ENCODE data around the gene PROCR. TPM values are rescaled to one million over a fixed set of nuclear protein-coding genes. Genes with fewer than 3 reads are reported as not detected.

Gene PROCR
- total RNA-seq, 2 experiments from 2014 or later, result not detected

GRCh38 chr20:35215066-35215956 lies 43.4 kb downstream of the PROCR start:
- Histone ChIP-seq H3K9me3 (ENCODE audit: low read length) (no peaks in the 10 kb centered on the region), H3K4me3 (ENCODE audit: low read depth, low read length, poor library complexity, severe bottlenecking) (no peak overlapping the region), H3K9me2 (ENCODE audit: insufficient read depth, low read length) (no peaks in the 10 kb centered on the region), H2AFZ (ENCODE audit: low read length) (no peak overlapping the region), H4K20me1 (ENCODE audit: insufficient read depth, low read length) (no peaks in the 10 kb centered on the region), H3K27ac (ENCODE audit: low read depth, low read length, poor library complexity, severe bottlenecking) (no peak overlapping the region), H3K36me3 (ENCODE audit: insufficient read depth, low read length) (no peaks in the 10 kb centered on the region), H3K4me2 (ENCODE audit: low read length) (no peak overlapping the region), H3K4me1 (ENCODE audit: insufficient read depth, low read length, poor library complexity, severe bottlenecking) (no peaks in the 10 kb centered on the region), H3K79me2 (ENCODE audit: insufficient read depth, low read depth, low read length) (no peaks in the 10 kb centered on the region)
- POLR2A ChIA-PET, result interaction anchor here (0.6 kb wide), 1 partner anchor 264 kb away, joined by 7 read pairs; no protein-coding TSS in a partner anchor
- CTCF ChIA-PET (ENCODE audit: unreplicated experiment), result no interaction called here
- intact Hi-C loops (cut with micrococcal nuclease; ENCODE audit: unreplicated experiment), result no loop called here
- no peak for DNase-seq (ENCODE audit: low spot score)
- BruUV-seq (replicated peaks), result no TSS peak
- TF ChIP-seq EZH2phosphoT487 (IDR thresholded peaks at IDR 0.05; ENCODE audit: borderline replicate concordance, low read depth, low read length), result no peak
- TF ChIP-seq CTCF (conservative IDR thresholded peaks at IDR 0.05; ENCODE audit: low read length), result no peak

- H2AFZ ChIP-seq (ENCODE audit: low read length), result no peak overlapping the region
- no peak for DNase-seq (ENCODE audit: low spot score)
- ChIA-PET CTCF (ENCODE audit: unreplicated experiment) (no interaction called here), POLR2A (interaction anchor here (0.5 kb wide), 1 partner anchor 127 kb away, joined by 5 read pairs; no protein-coding TSS in a partner anchor)
- no peaks in the 10 kb centered on the region for H4K20me1 ChIP-seq (ENCODE audit: insufficient read depth, low read length)
- no peaks in the 10 kb centered on the region for H3K79me2 ChIP-seq (ENCODE audit: insufficient read depth, low read depth, low read length)
- H3K27ac ChIP-seq (ENCODE audit: low read depth, low read length, poor library complexity, severe bottlenecking), result no peak overlapping the region
- H3K36me3 ChIP-seq (ENCODE audit: insufficient read depth, low read length), result no peaks in the 10 kb centered on the region
- no peak for TF ChIP-seq CTCF (conservative IDR thresholded peaks at IDR 0.05; ENCODE audit: low read length)
- TF ChIP-seq EZH2phosphoT487 (IDR thresholded peaks at IDR 0.05; ENCODE audit: borderline replicate concordance, low read depth, low read length), result no peak
- H3K4me1 ChIP-seq (ENCODE audit: insufficient read depth, low read length, poor library complexity, severe bottlenecking), result no peaks in the 10 kb centered on the region
- intact Hi-C loops (cut with micrococcal nuclease; ENCODE audit: unreplicated experiment), result no loop called here
- H3K4me3 ChIP-seq (ENCODE audit: low read depth, low read length, poor library complexity, severe bottlenecking), result no peak overlapping the region
- no peaks in the 10 kb centered on the region for H3K9me2 ChIP-seq (ENCODE audit: insufficient read depth, low read length)
- no peak overlapping the region for H3K4me2 ChIP-seq (ENCODE audit: low read length)
- BruUV-seq (replicated peaks), result no TSS peak
- H3K9me3 ChIP-seq (ENCODE audit: low read length), result no peaks in the 10 kb centered on the region
These were observed 44.7 kb downstream of the PROCR start for GRCh38 chr20:35216541-35216940.

- Histone ChIP-seq H2AFZ (ENCODE audit: low read length) (no peak overlapping the region), H3K36me3 (ENCODE audit: insufficient read depth, low read length) (no peaks in the 10 kb centered on the region), H3K4me2 (ENCODE audit: low read length) (no peak overlapping the region), H3K4me3 (ENCODE audit: low read depth, low read length, poor library complexity, severe bottlenecking) (no peak overlapping the region), H4K20me1 (ENCODE audit: insufficient read depth, low read length) (no peaks in the 10 kb centered on the region), H3K9me2 (ENCODE audit: insufficient read depth, low read length) (no peaks in the 10 kb centered on the region), H3K79me2 (ENCODE audit: insufficient read depth, low read depth, low read length) (no peaks in the 10 kb centered on the region), H3K27ac (ENCODE audit: low read depth, low read length, poor library complexity, severe bottlenecking) (no peak overlapping the region), H3K9me3 (ENCODE audit: low read length) (no peaks in the 10 kb centered on the region), H3K4me1 (ENCODE audit: insufficient read depth, low read length, poor library complexity, severe bottlenecking) (no peaks in the 10 kb centered on the region)
- no peak for TF ChIP-seq CTCF (conservative IDR thresholded peaks at IDR 0.05; ENCODE audit: low read length)
- TF ChIP-seq EZH2phosphoT487 (IDR thresholded peaks at IDR 0.05; ENCODE audit: borderline replicate concordance, low read depth, low read length), result no peak
- DNase-seq (ENCODE audit: low spot score), result no peak
- intact Hi-C loops (cut with micrococcal nuclease; ENCODE audit: unreplicated experiment), result no loop called here
- no TSS peak for BruUV-seq (replicated peaks)
- POLR2A ChIA-PET, result no interaction called here
- CTCF ChIA-PET (ENCODE audit: unreplicated experiment), result no interaction called here
These were observed 52.1 kb downstream of the PROCR start for GRCh38 chr20:35223941-35224340.
